ENCODE results near the gene DNAH17. TPM values are rescaled to one million over a fixed set of nuclear protein-coding genes. Genes with fewer than 3 reads are reported as not detected.

The DNAH17 gene
- total RNA-seq, 2 donors from 2014 or later: 0.87 to 6.9 TPM

DNA sequence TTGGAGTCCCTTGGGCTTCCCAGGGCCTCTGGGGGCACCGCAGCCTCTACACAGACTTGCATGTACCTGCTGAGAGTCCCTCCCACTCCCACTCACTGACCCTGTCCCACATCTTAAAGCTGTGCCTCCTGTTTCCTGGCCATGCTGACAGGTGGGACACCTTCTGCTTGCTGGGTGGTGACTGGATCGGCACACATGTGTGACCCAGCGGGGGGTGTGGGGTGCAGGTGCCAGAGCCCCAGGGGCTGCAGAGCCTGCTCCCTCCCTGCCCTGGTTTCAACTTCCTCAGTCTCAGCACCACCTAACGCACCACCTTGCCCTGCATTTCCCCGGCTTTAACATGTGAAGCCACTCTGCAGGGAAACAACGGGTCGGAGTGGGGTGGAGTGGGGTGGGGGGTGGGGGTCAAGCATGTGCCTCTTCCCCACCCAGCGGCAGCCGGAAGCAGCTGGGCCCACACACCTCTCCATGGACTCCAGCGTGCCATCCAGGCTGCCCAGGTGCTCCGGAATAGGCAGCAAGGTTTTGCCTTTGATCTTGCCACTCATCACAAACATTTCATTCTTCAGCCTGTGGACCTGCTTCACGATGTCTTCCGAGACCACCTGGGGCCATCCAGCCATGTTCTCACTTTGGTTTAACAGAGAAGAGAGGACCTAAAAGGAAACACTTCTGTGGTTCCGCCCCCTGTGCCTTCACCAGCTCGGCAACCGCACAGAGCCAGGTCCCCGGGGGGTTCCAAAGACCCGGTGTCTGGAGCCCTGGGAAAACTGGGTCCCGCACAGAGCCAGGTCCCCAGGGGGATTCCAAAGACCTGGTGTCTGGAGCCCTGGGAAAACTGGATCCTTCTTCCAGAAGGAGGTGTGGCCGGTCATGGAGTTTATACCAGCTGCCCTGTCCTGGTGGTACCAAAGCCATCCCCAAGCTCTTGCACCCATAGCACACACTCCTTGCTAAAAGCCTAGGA lies 4.7 kb downstream of the DNAH17 start:
- DNase-seq (ENCODE audit: low spot score): no peak
- no peaks in the 10 kb centered on the region for H3K4me1 ChIP-seq (replicated peaks)
- peaks cover 3% of the 10 kb centered on the region for H3K27me3 ChIP-seq (replicated peaks; ENCODE audit: insufficient read depth)
- H3K4me3 ChIP-seq: no peak overlapping the region
- no peak for TF ChIP-seq POLR2A (IDR thresholded peaks at IDR 0.05)
- no peak for TF ChIP-seq POLR2AphosphoS5 (IDR thresholded peaks at IDR 0.05)
- TF ChIP-seq, protein P1, sequence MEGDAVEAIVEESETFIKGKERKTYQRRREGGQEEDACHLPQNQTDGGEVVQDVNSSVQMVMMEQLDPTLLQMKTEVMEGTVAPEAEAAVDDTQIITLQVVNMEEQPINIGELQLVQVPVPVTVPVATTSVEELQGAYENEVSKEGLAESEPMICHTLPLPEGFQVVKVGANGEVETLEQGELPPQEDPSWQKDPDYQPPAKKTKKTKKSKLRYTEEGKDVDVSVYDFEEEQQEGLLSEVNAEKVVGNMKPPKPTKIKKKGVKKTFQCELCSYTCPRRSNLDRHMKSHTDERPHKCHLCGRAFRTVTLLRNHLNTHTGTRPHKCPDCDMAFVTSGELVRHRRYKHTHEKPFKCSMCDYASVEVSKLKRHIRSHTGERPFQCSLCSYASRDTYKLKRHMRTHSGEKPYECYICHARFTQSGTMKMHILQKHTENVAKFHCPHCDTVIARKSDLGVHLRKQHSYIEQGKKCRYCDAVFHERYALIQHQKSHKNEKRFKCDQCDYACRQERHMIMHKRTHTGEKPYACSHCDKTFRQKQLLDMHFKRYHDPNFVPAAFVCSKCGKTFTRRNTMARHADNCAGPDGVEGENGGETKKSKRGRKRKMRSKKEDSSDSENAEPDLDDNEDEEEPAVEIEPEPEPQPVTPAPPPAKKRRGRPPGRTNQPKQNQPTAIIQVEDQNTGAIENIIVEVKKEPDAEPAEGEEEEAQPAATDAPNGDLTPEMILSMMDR (IDR thresholded peaks at IDR 0.05): no peak
- no peaks in the 10 kb centered on the region for H3K9me3 ChIP-seq
- intact Hi-C loops (cut with DNase I): no loop called here
- no peak overlapping the region for H3K27ac ChIP-seq
- H3K36me3 ChIP-seq: no peaks in the 10 kb centered on the region
- 60% methylated on average over 17 of the region's 20 CpGs for WGBS

DNA sequence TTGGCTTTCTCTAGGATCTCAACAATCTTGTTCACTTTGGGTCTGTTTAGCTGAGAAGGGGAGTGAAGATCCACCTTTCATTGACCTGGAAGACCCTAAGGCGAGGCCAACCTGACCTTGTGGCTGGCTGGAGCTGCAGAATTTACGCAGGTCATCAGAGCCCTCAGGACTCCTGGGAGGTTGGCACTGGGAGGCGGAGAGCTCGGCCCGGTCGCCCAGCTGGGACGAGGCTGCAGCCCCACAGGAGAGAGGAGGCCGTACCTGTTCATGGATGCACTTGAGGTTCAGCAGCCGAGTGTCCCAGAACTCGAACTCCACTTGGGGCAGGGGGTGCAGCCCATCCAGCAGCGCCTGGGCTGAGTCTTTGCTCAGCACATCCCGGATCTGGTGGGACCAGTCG lies 5.9 kb downstream of the DNAH17 start:
- Histone ChIP-seq H3K4me1 (replicated peaks) (no peaks in the 10 kb centered on the region), H3K9me3 (no peaks in the 10 kb centered on the region), H3K36me3 (no peaks in the 10 kb centered on the region), H3K27ac (no peak overlapping the region), H3K4me3 (no peak overlapping the region), H3K27me3 (replicated peaks; ENCODE audit: insufficient read depth) (peaks cover 3% of the 10 kb centered on the region)
- TF ChIP-seq POLR2A (IDR thresholded peaks at IDR 0.05): no peak
- TF ChIP-seq POLR2AphosphoS5 (IDR thresholded peaks at IDR 0.05): no peak
- TF ChIP-seq, protein P1 (IDR thresholded peaks at IDR 0.05): no peak
- intact Hi-C loops (cut with DNase I): no loop called here
- DNase-seq (ENCODE audit: low spot score): no peak
- WGBS: 98% methylated on average over 13 of the region's 13 CpGs

DNA sequence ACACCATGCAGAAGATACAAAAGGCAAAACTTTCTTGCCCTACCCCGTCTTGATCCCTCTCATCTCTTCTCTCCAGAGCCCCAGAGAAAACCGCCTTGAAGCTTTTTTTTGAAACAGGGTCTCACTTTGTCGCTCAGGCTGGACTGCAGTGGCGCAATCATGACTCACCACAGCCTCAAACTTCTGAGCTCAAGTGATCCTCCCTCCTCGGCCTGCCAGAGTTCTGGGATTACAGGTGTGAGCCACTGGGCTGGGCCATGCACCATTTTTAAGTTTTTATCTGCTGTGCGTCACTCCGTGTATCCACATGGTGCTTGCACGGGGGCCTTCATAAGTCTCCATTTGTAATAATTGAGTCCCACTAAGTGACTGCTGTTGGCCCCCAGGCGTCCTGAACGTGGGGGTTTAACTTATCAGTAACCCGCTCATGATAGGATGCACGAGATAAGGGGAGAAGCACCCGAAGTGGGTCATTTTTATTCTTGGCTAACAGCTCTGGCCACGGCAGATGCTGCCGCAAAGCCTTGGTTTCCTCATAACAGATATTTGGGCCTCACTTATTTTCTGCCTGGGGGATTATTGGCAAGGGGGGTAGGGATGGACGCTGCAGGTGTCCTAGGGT lies 8.6 kb downstream of the DNAH17 start:
- H3K4me1 ChIP-seq (replicated peaks): no peaks in the 10 kb centered on the region
- H3K36me3 ChIP-seq: no peaks in the 10 kb centered on the region
- no peak overlapping the region for H3K4me3 ChIP-seq
- peaks cover 3% of the 10 kb centered on the region for H3K27me3 ChIP-seq (replicated peaks; ENCODE audit: insufficient read depth)
- no peak overlapping the region for H3K27ac ChIP-seq
- TF ChIP-seq POLR2A (IDR thresholded peaks at IDR 0.05) (no peak), POLR2AphosphoS5 (IDR thresholded peaks at IDR 0.05) (no peak)
- TF ChIP-seq, protein P1 (IDR thresholded peaks at IDR 0.05): no peak
- no peaks in the 10 kb centered on the region for H3K9me3 ChIP-seq
- WGBS: 90% methylated on average over 16 of the region's 16 CpGs
- intact Hi-C loops (cut with DNase I): no loop called here
- no peak for DNase-seq (ENCODE audit: low spot score)

DNA sequence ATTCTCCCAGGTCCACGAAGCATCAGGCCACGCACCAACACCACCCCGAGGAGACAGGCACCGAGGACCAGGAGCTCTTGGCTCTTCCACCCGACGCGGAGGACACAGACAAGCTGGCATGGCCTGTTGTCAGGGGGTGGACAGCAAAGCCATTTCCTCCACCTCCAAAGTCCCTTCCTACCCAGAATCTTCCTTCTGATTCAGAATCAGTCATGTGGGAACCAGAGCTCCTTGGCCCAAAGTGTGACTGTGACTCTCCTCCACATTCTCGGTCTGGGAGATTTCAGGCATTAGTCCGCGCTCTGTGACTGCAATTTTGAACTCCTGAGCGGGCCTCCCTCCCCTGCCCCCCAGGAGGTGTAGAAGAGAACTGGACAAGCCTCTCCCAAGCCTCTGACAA lies 9.2 kb downstream of the DNAH17 start:
- Histone ChIP-seq H3K27me3 (replicated peaks; ENCODE audit: insufficient read depth) (peaks cover 3% of the 10 kb centered on the region), H3K4me3 (no peak overlapping the region), H3K4me1 (replicated peaks) (no peaks in the 10 kb centered on the region), H3K27ac (no peak overlapping the region), H3K9me3 (no peaks in the 10 kb centered on the region), H3K36me3 (no peaks in the 10 kb centered on the region)
- no peak for DNase-seq (ENCODE audit: low spot score)
- intact Hi-C loops (cut with DNase I): no loop called here
- WGBS: 69% methylated on average over 11 of the region's 11 CpGs
- no peak for TF ChIP-seq POLR2AphosphoS5 (IDR thresholded peaks at IDR 0.05)
- no peak for TF ChIP-seq POLR2A (IDR thresholded peaks at IDR 0.05)
- TF ChIP-seq, protein P1 (IDR thresholded peaks at IDR 0.05): no peak
